T-helper 1 cell treated with Interleukin-12 subunit alpha and Interleukin-12 subunit beta and Interleukin-4 antibody, amounts not matched to agents 30 μg/mL and 1 μg/mL, for 36 hours (primary cell): Measurements from ENCODE around the gene CCDC102A.

Experiments
- H3K27ac Mint-ChIP-seq: one replicate; pipeline ENCODE4 v1.8.0; 2021; ENCODE audit warnings: mild to moderate bottlenecking, mixed read lengths
- H3K27me3 Mint-ChIP-seq: one replicate; pipeline ENCODE4 v1.8.0; 2021; ENCODE audit warnings: low read depth, mixed read lengths
- H3K36me3 Mint-ChIP-seq: one replicate; pipeline ENCODE4 v1.8.0; 2021; ENCODE audit warnings: low read depth, mixed read lengths
- H3K4me1 Mint-ChIP-seq: one replicate; pipeline ENCODE4 v1.8.0; 2021; ENCODE audit warnings: low read depth, mixed read lengths
- H3K4me3 Mint-ChIP-seq: one replicate; pipeline ENCODE4 v1.8.0; 2021; ENCODE audit warnings: mild to moderate bottlenecking, moderate library complexity, mixed read lengths
- H3K9me3 Mint-ChIP-seq: one replicate; pipeline ENCODE4 v1.8.0; 2021; ENCODE audit warnings: mixed read lengths

Gene CCDC102A

DNA sequence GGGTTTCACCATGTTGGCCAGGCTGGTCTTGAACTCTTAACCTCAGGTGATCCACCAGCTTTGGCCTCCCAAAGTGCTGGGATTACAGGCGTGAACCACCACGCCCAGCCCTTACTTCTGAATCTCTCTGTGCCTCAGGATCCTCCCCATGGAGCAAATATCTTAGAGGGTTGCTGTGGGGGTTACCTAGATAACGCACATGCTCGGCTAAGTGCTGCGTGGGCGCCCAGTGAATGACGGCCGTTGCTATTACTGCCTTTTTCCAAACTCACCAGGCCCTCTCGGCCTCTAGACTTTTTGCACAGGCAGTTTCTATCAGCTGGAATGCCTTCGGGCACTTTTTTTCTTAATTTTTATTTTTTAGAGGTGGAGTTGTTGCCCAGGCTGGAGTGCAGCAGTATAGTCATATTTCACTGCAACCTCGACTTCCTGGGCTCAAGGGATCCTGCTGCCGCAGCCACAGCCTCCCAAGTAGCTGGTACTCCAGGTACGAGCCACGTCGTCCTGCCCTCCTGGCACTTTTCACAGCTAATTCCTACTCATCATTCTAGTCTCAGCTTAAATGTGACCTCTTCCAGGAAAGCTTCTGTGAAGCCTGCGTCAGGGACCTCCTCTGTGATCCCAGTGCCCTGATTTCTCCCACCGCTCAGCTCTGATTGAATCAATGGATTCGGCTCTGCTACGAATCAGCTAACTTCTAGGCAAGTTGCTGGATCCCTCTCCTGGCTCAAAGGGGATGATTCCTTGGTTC lies 8.6 kb downstream of the CCDC102A start:
- no peaks in the 10 kb centered on the region for H3K27me3 Mint-ChIP-seq
- no peak overlapping the region for H3K27ac Mint-ChIP-seq
- peaks cover 4% of the 10 kb centered on the region for H3K36me3 Mint-ChIP-seq
- H3K4me1 Mint-ChIP-seq: peaks cover 38% of the 10 kb centered on the region
- H3K9me3 Mint-ChIP-seq: no peaks in the 10 kb centered on the region
- H3K4me3 Mint-ChIP-seq: no peak overlapping the region

DNA sequence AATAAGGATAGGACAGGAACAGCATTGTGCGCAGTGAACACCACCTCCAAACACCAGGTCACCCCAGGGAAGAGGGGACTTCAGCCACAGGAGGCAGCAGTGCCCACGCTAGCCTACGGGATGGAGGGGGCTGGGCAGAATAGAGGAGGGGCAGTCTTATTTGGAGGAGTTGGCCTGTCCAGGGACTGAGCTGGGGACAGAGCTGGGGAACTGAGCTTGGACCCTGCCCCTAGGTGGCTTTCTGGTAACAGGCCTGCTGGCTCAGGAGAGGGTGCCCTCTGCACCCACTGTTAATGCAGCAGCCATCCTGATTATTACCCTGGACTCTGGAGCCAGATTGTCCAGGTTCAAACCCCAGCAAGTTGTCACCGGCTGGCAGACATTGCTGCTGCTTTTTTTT lies 9.3 kb downstream of the CCDC102A start:
- Mint-ChIP-seq H3K9me3 (no peaks in the 10 kb centered on the region), H3K36me3 (peaks cover 4% of the 10 kb centered on the region), H3K4me3 (no peak overlapping the region), H3K4me1 (peaks cover 36% of the 10 kb centered on the region), H3K27ac (no peak overlapping the region), H3K27me3 (no peaks in the 10 kb centered on the region)

DNA sequence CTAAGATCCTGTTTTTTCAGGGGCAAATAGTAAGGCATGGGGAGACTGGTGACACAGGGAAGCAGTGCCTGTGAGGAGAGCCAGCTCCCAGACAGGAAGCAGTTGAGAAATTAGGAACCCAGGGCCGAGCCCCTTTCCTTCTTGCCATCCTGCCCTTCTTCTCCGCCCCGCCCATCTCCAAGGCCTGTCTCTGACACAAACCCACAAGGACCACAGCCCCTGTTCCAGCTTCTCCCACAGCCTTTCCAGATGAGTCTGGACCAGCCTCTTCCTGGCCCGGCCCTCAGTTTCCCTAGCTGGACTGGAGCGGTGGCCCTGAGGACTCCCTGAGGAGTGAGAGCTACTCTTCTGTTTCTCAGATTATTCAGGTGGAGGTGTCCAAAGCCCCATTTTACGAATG lies 9.9 kb downstream of the CCDC102A start:
- Mint-ChIP-seq H3K36me3 (peaks cover 4% of the 10 kb centered on the region), H3K4me1 (peaks cover 33% of the 10 kb centered on the region), H3K9me3 (no peaks in the 10 kb centered on the region), H3K27me3 (no peaks in the 10 kb centered on the region), H3K27ac (peak overlapping the region; percentile 31), H3K4me3 (no peak overlapping the region)

DNA sequence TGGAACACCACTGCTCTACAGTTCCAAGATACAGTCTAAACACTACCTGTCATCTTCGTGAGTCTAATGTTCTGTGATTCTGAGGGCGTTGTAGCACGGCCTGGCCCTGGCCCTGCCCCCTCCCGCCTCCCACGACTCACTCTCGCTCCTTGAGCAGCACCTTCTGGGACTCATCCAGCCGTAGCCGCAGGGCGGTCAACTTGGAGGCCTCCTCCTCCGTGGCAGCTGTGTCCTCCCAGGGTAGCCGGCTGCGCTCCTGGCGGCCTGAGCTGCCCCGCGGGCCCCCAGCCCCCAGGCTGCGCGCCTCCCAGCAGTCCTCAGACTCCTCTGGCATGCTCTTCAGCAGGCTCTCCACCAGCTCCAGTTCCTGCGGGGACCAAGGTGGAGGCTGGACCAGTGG lies 10.6 kb downstream of the CCDC102A start:
- H3K27ac Mint-ChIP-seq: no peak overlapping the region
- peaks cover 26% of the 10 kb centered on the region for H3K4me1 Mint-ChIP-seq
- peaks cover 8% of the 10 kb centered on the region for H3K36me3 Mint-ChIP-seq
- no peak overlapping the region for H3K4me3 Mint-ChIP-seq
- no peaks in the 10 kb centered on the region for H3K9me3 Mint-ChIP-seq
- no peaks in the 10 kb centered on the region for H3K27me3 Mint-ChIP-seq

DNA sequence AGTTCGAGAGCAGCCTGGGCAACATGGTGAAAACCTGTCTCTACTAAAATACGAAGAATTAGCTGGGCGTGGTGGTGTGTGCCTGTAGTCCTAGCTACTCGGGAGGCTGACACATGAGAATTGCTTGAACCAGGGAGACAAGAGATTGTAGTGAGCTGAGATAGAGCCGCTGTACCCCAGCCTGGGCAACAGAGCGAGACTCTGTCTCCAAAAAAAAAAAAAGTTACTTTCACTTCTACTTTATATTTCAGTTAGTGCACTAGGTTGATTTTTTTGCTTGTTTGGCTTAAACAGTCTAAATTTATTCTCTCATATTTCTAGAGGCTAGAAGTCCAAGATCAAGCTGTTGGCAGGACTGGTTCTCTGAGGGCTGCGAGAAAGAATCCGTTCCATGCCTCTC lies 13.4 kb downstream of the CCDC102A start:
- H3K9me3 Mint-ChIP-seq: no peaks in the 10 kb centered on the region
- H3K27me3 Mint-ChIP-seq: no peaks in the 10 kb centered on the region
- no peak overlapping the region for H3K4me3 Mint-ChIP-seq
- peak overlapping the region; percentile 14 for H3K27ac Mint-ChIP-seq
- H3K4me1 Mint-ChIP-seq: peaks cover 12% of the 10 kb centered on the region
- peaks cover 8% of the 10 kb centered on the region for H3K36me3 Mint-ChIP-seq

DNA sequence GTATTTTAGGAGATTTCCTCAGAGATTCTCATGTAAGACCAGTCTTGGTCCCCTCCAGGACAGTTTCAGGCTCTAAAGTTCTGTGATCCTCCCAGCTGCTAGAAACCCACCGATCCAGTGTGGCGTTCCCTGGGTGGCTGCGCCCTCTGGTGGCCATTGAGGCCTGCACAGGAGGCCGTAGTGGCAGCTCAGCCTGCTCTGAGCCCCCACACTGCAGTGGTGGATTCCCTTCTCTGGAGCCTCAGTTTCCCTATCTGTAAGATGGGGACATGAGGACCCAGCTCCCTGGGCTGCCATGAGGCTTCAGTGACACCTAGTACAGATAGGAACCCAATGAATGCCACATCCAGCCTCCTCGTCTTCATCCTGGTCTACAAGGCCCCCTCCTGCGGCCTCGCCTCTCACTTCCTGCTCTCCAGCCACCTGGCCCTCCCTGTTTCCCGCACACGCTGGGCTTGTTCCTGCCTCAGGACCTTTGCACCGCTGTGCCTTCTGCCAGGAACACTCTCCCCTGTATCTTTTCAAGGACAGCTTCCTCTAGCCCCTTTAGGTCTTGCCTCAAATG lies 16.5 kb downstream of the CCDC102A start:
- H3K9me3 Mint-ChIP-seq: no peaks in the 10 kb centered on the region
- H3K27ac Mint-ChIP-seq: no peak overlapping the region
- H3K4me1 Mint-ChIP-seq: peaks cover 12% of the 10 kb centered on the region
- peaks cover 10% of the 10 kb centered on the region for H3K36me3 Mint-ChIP-seq
- no peaks in the 10 kb centered on the region for H3K27me3 Mint-ChIP-seq
- H3K4me3 Mint-ChIP-seq: no peak overlapping the region

DNA sequence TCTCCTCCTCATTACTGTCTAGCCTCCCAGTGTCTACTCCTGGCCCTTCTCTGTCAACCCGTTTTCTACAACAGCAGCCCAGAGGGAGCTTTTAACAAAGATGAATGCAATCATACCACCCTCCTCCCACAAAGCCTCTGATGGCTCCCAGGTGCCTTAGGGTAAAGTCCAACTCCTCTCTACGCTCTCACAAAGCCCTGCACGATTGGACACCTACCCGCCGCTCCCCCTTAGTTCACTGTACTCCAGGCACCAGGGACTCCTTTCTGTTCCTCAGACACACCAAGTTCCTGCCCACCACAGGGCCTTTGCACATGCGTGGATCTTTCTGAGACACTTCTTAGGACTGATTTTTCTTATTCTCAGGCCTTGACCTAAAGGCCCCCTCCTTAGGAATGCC lies 17.4 kb downstream of the CCDC102A start:
- H3K36me3 Mint-ChIP-seq: peaks cover 10% of the 10 kb centered on the region
- H3K9me3 Mint-ChIP-seq: no peaks in the 10 kb centered on the region
- no peak overlapping the region for H3K4me3 Mint-ChIP-seq
- H3K27me3 Mint-ChIP-seq: no peaks in the 10 kb centered on the region
- no peak overlapping the region for H3K27ac Mint-ChIP-seq
- peaks cover 12% of the 10 kb centered on the region for H3K4me1 Mint-ChIP-seq

DNA sequence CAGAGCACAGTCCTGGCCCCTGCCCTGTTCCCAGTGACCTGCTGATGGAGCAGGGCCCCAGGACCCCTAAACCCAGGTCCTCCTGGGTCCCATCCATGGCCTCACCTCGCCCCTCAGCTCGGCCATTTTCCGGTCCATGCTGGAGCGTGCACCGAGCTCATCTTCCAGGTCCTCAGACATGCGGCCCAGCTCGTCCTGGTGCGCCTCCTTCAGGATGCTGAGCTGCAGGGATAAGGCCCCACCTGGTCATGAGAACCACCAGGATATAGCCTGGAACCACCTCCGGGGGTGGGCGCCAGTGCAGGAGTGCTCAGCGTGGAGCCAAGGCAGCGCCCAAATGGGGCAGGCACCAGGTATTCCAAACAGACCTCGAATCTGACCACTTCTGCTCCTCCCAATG lies 17.9 kb downstream of the CCDC102A start:
- no peaks in the 10 kb centered on the region for H3K9me3 Mint-ChIP-seq
- H3K27ac Mint-ChIP-seq: no peak overlapping the region
- H3K4me3 Mint-ChIP-seq: no peak overlapping the region
- H3K36me3 Mint-ChIP-seq: peaks cover 10% of the 10 kb centered on the region
- H3K27me3 Mint-ChIP-seq: no peaks in the 10 kb centered on the region
- peaks cover 12% of the 10 kb centered on the region for H3K4me1 Mint-ChIP-seq

DNA sequence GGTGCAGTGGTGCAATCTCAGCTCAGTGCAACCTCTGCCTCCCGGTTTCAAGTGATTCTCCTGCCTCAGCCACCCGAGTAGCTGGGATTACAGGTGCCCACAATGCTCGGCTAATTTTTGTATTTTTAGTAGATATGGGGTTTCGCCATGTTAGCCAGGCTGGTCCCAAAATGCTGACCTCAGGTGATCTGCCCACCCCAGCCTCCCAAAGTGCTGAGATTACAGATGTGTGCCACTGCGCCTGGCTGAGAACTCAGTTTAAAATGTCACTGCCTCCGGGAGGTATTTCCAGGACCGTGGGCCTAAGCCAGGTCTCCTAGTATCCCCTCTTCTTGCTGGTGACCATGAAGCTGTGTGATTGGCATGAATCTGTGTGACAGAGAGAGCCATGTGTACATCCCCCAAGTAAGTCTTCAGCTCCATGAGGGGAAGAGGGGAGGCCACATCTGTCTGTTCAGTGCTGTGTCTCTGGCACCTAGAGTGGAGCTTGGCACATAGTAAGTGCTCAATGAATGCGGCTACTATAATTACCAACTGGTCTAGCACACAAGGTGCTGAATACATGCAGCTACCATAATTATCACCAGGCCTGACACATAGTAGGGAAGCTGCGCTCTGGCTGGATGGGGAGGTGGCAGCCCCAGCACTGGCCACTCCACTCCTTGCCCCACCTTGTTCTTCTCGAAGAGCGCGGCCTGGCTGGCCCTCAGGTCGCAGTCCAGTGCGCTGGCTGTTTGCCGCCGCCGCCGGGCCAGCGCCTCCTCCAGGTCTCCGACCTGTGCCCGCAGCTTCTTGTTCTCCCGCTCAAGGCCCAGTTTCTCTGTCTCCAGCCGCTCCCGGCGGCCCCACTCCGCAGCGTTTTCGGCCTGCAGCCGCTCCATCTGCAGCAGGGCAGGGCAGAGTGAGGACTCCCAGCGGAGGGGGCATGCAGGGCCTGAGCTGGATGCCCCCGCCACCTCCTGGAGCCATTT lies 18.7 kb downstream of the CCDC102A start:
- H3K9me3 Mint-ChIP-seq: no peaks in the 10 kb centered on the region
- H3K27me3 Mint-ChIP-seq: no peaks in the 10 kb centered on the region
- H3K4me1 Mint-ChIP-seq: peaks cover 6% of the 10 kb centered on the region
- H3K4me3 Mint-ChIP-seq: no peak overlapping the region
- H3K36me3 Mint-ChIP-seq: peaks cover 10% of the 10 kb centered on the region
- no peak overlapping the region for H3K27ac Mint-ChIP-seq

DNA sequence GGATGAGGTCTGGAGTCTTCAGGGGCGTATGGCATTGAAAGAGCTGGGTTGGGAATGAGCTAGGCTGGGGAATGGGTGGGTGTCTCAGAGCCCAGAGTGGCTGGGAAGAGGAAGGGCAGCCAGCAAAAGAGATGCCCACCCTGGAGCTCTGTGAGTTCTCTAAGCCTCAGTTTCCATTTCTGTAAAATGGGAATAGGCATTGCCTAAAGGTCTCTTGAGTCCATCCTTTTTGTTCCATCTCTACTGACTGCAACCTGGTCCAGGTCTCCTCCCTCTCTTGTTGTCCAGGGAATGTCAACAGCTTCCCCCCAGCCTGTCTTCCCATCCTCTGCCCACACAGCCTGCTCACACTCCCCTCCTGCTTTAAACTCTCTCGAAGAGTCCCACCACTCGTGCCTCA lies 19.6 kb downstream of the CCDC102A start:
- H3K36me3 Mint-ChIP-seq: peaks cover 10% of the 10 kb centered on the region

DNA sequence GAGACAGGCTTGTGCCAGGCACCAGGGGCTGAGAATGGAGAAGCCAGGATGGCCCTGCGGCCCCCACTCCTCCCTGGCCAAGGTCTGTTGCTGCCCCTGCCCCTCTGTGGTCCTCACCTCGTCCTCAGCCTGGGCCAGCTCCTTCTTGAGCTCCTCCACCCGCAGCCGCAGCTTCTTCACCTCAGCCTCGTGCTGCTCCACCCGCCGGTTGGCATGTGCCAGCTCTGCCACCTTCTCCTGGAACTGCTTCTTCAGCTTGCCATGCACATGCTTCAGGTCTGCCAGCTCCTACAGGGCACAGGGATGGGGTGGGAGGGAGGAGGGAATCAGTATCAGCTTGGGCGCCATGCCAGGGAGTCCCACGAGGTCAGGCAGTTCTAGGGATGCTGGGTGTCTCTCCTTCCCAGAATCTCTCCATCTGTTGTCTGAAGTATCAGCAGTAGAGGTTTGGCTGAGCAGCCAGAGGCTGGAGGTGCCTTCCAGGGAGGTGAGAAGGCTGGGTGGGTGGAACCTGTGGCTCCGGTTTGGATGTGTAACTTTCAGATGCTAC lies 20.1 kb downstream of the CCDC102A start:
- no peaks in the 10 kb centered on the region for H3K9me3 Mint-ChIP-seq
- no peak overlapping the region for H3K27ac Mint-ChIP-seq
- H3K4me3 Mint-ChIP-seq: no peak overlapping the region
- H3K36me3 Mint-ChIP-seq: peaks cover 10% of the 10 kb centered on the region
- H3K4me1 Mint-ChIP-seq: no peaks in the 10 kb centered on the region
- H3K27me3 Mint-ChIP-seq: no peaks in the 10 kb centered on the region

More for the DNA sequence above, 19.6 kb downstream of the CCDC102A start:
- Mint-ChIP-seq H3K4me3 (no peak overlapping the region), H3K27me3 (no peaks in the 10 kb centered on the region), H3K9me3 (no peaks in the 10 kb centered on the region), H3K4me1 (no peaks in the 10 kb centered on the region), H3K27ac (no peak overlapping the region)

DNA sequence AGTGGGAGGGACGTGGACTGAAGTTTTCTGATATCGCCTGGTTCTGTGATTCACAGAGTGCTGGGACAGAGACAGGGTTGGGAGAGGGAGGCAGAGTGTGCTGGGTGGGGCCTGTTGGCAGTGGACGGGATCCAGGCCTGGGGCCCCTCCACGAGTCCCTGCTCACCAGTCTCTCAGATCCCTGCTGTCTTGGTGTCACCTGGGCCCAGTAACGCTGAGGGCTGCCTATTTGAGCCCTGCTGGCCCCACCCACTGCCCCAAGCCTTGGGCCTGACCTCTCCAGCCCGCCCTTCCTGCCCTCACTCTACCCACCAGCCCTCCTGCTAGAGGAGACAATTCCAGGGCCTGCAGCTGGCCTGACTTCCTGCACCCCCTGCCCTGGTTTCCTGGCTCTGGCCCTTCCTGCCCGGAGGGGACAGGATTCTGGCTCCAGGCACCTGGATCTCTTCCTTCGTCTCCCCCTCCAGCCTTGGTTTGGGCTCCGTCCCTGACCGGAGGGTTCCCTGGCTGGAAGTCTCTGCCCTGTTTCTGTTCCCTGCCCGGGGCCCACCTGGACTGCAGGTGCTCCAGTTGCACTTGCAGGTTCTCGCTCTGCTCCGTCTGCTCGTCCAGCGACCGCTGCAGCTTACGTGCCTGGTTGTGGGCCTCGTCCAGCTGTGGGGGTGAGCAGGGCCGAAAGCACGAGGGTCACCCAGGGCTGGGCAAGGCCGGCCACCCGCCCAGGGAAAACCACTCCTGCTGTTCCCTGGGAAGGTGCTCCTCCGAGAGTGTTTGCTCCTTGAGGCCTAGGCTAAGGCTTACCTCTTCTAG lies 21.4 kb downstream of the CCDC102A start:
- Mint-ChIP-seq H3K4me1 (no peaks in the 10 kb centered on the region), H3K27ac (no peak overlapping the region), H3K27me3 (no peaks in the 10 kb centered on the region), H3K9me3 (no peaks in the 10 kb centered on the region), H3K36me3 (peaks cover 7% of the 10 kb centered on the region), H3K4me3 (no peak overlapping the region)

DNA sequence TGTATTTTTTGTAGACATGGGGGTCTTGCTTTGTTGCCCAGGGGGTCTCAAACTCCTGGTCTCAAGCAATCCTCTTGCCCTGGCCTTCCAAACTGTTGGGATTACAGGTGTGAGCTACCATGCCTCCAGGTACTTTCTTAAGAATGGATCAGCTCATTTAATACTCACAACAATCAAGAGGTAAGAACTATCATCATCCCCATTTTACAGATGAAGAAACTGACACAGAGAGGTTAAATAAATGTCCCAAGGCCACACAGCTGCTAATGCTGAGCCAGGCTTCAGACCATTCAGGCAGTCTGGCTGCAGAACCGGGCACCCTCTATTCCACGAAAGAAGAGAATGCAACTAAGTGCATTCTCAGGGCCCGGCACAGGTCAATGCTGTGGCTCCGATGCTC lies 22.0 kb downstream of the CCDC102A start:
- Mint-ChIP-seq H3K27ac (no peak overlapping the region), H3K4me1 (no peaks in the 10 kb centered on the region), H3K27me3 (no peaks in the 10 kb centered on the region), H3K9me3 (no peaks in the 10 kb centered on the region), H3K36me3 (peaks cover 7% of the 10 kb centered on the region), H3K4me3 (no peak overlapping the region)
